ENCODE data around the gene SLC17A7. TPM values are rescaled to one million over a fixed set of nuclear protein-coding genes. Genes with fewer than 3 reads are reported as not detected.
A peak's percentile ranks its signal among the peaks of the same experiment; 100 is the strongest.

The SLC17A7 gene
- total RNA-seq, 1 experiment from 2014 or later: 0.84 TPM

GRCh38 chr19:49427855-49428546 lies 13.3 kb downstream of the SLC17A7 start:
- DNase-seq (ENCODE audit: low read depth): no peak

GRCh38 chr19:49427339-49427738 lies 14.0 kb downstream of the SLC17A7 start:
- DNase-seq (ENCODE audit: low read depth): no peak

DNA sequence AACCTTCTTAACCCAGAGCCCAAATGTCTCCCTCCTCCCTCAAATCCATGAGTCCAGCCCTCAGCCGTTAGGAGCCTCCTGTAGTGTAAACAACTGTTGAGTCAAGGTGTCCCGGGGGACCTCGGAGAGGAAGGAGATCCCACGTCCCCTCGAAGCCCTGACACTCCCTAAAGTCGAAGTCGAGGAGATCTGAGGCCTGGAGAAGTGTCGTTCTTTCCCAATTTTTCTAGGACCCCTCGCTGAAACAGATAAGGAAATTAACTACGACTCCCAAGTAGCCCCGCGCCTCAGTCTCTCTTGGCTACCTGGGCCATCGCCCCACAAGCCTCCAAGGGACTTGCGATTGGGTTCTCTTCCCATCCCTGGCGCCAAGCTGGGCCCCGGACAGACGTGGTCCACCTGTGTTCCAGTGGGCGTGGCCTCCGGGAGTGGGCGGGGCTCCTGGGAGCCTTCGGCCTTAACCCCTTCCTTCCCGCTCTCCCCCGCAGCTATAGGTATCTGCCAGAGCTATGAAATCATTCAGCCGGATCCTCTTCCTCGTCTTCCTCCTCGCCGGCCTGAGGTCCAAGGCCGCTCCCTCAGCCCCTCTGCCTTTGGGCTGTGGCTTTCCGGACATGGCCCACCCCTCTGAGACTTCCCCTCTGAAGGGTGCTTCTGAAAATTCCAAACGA lies 15.3 kb downstream of the SLC17A7 start:
- no peak for DNase-seq (ENCODE audit: low read depth)

DNA sequence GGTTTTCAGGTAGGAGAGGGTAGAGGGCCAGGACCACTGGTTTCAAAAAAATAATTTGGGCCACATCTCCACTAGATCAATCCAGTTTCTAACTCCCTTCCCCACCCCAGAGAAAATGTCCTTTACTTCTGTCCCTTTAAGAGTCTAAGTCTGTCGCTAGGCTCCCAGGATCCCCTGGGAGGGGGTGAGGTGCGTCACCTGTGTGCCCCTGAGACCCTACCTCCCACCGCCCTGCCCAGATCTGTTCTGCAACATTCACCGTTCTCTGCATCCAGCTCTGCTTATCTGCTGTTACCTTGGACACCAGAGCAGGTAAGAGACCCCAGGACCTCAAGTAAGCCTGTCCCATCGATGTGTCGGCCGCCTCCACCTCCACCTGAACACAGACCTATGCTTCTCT lies 16.1 kb downstream of the SLC17A7 start, which contains the start of gene GFY:
GFY (plus strand) TSS at position 211 of the 400 bp plus-strand sequence. CDS start 1,043 bp downstream, outside the sequence.
- no peak for DNase-seq (ENCODE audit: low read depth)

- DNase-seq (ENCODE audit: low read depth): no peak
Observed at GRCh38 chr19:49423985-49424303, 17.4 kb downstream of the SLC17A7 start.

GRCh38 chr19:49423071-49423984 lies 18.0 kb downstream of the SLC17A7 start, which contains the start of gene PTH2:
PTH2 (minus strand) TSS chr19:49423441; CDS start chr19:49423339, 102 bp downstream.
- no peak for DNase-seq (ENCODE audit: low read depth)

DNA sequence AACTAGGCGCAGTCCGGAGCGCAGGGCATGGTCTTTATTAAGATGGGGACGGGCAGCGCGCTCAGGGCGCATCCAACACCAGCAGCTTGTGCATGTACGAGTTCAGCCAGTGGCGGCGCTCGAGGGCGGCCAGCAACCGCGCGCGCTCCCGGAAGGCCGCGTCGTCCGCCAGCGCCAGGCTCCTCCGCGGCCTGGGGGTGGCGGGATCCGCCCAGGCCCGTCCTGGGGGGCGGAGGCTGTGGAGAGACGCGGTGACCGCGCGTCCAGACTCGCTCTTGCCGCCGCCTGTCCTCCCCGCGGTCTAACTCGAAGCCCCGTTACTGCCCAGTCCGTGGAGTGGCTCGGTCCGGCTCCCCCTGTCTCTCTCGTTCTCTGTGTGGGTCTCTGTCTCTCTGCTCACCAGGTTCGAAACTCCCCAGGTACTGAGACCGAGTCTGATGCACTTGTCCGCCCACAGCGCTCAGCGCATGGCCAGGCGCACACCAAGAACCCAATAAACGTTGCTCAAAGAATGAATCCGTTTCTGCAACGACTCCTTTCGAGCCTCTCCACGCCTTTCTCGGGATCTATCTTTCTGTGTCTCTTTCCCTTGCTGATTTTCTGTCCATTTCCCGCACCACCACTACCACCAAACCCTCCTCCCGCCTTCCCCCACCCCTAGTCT lies 18.8 kb downstream of the SLC17A7 start:
- peak; percentile 15 for DNase-seq (ENCODE audit: low read depth)

GRCh38 chr19:49421878-49422202 lies 19.5 kb downstream of the SLC17A7 start:
- DNase-seq (ENCODE audit: low read depth): no peak

GRCh38 chr19:49421039-49421877 lies 20.1 kb downstream of the SLC17A7 start:
- peak; percentile 63 for DNase-seq (ENCODE audit: low read depth)

GRCh38 chr19:49420227-49420626 lies 21.1 kb downstream of the SLC17A7 start:
- DNase-seq (ENCODE audit: low read depth): no peak

DNA sequence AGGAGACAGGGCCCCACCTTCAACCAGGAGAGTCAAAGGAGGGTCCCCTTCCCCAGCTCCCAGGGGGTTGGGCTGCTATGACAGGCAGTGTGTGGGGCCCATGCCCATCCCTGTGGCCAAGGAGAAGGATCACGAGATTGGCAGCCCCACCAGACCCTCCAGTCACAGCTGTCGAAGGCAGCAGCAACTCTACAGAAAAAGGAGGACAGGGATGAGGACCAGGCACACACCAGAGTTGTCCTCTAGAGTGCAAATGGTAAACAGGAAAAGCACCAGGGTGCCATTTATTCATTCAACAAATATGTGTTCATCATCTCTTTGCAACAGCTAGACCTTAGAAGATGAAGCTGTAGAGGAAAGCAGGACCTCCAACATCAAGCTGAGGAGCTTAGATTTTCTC lies 22.2 kb downstream of the SLC17A7 start:
- DNase-seq (ENCODE audit: low read depth): no peak

DNA sequence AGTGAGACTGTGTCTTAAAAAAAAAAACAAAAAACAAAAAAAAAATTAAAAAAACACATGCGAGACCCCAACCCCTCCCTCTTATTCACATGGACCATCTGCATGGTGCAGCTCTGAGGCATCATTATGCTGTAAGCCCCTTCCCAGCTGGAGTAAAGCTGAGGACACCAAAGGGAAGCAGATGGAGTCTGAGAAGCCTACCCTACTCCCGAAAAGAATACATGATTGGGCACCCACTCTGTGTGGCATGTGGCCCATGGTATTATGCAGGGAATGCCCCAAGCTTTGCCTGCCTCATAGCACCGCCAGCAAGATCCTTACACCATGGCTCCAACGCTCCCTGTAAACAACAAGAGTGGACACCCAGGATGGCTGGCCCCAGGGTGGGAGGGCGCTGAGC lies 22.8 kb downstream of the SLC17A7 start:
- DNase-seq (ENCODE audit: low read depth): no peak

GRCh38 chr19:49417088-49417487 lies 24.2 kb downstream of the SLC17A7 start:
- DNase-seq (ENCODE audit: low read depth): no peak

DNA sequence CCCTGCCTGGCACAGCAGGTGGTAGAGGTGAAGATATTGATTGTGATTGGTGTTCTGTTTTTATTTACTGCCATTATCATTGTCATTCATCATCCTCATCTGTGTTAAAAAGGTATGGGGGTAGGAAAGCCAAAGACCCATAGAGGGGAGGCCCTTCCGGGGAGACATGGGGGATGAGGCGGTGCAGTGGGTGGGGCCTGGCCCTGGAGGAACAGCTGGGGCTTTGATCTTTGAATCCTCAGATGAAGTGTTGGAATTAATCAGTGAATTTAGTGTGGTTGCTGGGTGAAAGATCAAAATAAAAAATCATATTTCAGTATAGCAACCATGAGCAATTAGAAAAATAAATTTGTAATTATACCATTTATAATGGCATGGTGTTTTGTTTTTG lies 25.5 kb downstream of the SLC17A7 start:
- DNase-seq (ENCODE audit: low read depth): no peak

- DNase-seq (ENCODE audit: low read depth): no peak
Observed at GRCh38 chr19:49415102-49415809, 26.1 kb downstream of the SLC17A7 start.

DNA sequence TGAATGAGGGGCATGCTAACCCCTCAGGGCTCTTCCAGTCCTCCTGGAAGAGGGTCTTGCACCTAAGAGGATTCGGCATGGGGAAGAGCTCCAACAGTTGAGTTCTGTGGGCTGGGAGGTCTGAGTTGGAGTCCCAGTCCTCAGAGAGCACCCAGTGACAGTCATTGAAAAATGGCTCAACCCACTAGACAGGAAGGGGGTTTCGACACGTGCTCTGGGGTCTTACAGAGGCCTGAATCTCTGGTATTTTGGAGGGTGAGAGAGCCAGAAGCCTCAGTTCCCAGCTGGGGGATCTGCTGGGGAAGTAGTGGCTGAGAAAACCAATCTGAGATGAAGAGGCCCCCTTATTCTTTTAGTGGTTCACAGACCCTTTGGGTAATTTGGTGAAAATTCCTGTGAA lies 27.1 kb downstream of the SLC17A7 start:
- DNase-seq (ENCODE audit: low read depth): no peak

- no peak for DNase-seq (ENCODE audit: low read depth)
Observed at GRCh38 chr19:49413348-49413747, 28.0 kb downstream of the SLC17A7 start.

GRCh38 chr19:49411681-49412326 lies 29.5 kb downstream of the SLC17A7 start:
- DNase-seq (ENCODE audit: low read depth): no peak

GRCh38 chr19:49409441-49410029 lies 31.8 kb downstream of the SLC17A7 start:
- DNase-seq (ENCODE audit: low read depth): no peak

Data from RPMI7951 (cell line).